NCI-H2081 (cell line): ENCODE data around the gene MPG.
A peak's percentile ranks its signal among the peaks of the same experiment; 100 is the strongest.

Source experiments
- DNase-seq, 2 experiments: peaks; one replicate each; lab custom pipeline; 2025; lab: John Stamatoyannopoulos, UW

MPG gene

DNA sequence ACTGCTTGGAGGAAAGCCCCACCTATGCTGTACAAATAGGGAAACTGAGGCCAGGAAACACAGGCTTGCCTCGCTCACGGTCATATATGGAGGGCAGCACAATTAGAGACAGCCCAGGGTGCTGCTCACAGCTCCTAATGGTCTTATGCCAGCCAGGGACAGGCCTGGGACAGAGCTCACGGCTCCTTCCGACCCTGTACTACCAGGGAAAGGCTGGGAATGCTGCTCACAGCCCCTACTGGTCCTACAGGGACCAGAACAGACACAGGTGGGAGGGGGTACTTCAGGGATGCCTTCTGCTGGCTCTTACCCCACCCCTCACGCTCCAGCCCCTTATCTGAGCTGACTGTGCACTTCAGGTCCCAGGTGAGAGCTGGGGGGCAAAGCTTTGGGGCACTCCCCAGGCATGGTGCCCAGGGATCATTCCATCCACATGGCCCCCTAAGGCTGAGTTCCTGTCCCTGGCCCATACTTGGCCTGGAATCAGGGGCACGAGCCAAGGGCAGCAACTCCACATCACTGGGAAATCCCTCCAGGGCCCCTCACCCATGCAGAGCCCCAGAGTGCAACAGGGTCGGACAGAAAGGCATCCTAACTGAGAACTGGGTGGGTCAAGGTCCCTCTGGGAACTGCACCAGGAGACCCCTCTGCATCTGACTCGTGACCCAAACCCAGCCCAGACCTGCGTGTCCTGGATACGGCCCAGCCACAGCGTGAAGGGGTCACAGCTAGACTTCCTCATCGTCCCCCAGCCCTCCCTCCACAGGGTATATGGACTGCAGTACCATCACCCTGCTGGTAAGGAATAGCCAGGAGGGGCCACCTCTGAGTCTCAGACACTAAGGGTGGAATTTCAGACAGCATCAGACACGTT is 11.5 kb upstream of the MPG start:
- DNase-seq = no peak

DNA sequence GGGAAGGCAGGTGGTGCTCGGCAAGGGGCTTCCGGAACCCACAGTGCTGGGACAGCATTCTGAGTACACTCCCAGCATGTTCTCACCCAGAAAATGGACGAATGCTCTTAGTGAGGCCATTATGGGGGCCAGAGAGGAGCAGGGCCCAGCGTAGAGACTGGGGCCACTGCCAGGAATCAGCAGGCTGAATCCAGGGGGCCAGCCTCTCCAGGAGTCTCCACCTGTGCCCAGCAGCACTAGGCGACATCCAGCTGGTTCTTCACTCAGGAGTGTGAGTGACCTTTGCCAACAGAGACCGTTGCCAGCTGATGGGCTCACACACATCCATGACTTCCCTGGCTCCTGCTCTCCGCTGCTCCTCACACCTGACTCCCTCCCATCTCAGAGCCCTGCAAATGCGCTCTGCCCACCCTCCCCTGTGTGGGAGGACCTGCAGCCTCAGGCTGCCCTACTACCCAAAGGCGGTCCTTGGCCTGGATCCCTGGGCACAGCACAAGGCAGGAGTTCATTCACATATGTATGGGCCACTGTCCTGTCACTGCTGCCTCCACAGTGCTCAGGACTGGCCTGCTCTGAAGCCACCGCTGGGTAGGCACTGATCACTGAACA is 10.7 kb upstream of the MPG start:
- DNase-seq = peak; percentile 77 to 93

DNA sequence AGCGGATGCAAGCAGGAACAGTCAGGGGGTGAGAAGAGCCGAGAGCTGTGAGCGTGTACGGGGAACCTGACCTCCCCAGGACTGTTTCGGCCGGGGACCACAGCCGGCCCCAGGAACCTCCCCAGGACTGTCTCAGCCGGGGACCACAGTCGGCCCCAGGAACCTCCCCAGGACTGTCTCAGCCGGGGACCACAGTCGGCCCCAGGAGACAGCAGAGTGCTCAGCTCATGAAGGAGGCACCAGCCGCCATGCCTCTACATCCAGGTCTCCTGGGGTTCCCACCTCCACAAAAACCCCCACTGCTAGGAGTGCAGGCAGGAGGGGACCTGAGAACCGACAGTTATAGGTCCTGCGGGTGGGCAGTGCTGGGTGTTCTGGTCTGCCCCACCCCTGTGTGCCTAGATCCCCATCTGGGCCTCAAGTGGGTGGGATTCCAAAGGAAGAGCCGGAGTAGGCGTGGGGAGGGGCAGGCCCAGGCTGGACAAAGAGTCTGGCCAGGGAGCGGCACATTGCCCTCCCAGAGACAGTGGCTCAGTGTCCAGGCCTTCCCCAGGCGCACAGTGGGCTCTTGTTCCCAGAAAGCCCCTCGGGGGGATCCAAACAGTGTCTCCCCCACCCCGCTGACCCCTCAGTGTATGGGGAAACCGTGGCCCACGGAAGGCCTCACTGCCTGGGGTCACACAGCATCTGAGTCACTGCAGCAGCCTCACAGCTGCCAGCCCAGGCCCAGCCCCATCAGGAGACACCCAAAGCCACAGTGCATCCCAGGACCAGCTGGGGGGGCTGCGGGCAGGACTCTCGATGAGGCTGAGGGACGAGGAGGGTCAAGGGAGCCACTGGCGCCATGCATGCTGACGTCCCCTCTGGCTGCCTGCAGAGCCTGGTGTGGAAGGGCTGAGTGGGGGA is 9.9 kb upstream of the MPG start:
- DNase-seq = no peak

DNA sequence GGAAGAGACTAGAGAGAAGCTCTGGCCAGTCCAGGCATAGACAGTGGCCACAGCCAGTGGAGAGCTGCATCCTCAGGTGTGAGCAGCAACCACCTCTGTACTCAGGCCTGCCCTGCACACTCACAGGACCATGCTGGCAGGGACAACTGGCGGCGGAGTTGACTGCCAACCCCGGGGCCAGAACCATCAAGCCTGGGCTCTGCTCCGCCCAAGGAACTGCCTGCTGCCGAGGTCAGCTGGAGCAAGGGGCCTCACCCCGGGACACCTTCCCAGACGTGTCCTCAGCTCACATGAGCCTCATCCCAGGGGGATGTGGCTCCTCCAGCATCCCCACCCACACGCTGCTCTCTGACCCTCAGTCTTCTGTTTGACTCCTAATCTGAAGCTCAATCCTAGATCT is 8.8 kb upstream of the MPG start:
- no peak for DNase-seq

DNA sequence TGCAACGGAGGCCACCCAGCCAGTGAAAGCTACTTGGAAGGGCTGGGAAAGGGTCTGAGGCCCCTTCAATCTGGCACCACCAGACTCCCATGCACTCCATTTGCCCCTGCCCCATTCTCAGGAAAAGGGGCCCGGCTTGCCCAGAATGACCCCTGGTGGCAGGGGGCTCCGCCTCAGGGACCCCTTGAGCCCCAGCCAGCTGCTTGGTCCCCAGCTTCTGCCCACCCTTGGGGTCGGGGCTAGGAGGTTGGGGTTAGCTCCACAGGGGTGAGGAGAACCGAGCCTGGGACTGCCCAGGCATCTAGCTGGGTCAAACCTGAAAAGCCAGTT is 6.8 kb upstream of the MPG start:
- DNase-seq = no peak

DNA sequence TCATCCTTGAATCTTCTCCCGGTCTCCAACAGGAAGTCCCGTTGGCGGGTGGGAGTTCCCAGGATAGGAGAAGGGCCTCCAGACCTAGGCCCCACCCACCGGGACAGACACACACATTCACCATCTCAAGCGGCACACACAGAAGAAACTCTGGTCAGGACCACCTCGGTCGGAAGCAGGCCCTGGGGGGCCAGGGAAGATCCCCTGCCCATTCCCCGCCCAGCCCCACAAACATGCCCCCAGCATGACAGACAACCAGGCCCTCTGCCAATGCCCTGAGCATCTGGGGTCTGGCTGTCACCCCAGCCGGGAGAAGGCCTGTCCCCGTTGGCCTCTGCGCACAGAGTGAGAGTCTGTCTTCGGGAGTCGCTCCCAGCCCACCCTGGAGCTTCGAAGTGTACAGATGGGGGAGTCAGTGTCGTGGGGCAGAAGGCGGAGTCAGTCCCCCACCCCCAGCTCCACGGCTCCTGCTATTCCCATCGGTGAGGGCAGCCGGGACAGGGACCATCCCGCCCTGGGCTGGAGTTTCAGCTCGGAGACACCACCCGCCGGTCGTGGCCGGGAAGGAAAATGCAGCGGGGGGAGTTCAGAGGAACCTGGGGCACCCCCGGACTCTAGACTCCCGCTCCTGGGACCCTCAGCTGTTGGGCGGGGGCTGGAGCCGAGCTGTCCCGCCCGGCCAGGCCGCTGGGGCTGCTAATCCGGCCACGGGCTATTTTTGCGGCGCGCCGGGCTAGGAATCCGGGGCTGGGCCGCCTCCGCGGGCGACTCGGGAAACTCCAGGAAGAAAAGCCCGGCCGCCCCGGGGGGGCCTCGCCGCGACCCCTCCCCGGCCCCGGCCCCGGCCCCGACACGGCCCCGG is 6.3 kb upstream of the MPG start:
- no peak for DNase-seq

DNA sequence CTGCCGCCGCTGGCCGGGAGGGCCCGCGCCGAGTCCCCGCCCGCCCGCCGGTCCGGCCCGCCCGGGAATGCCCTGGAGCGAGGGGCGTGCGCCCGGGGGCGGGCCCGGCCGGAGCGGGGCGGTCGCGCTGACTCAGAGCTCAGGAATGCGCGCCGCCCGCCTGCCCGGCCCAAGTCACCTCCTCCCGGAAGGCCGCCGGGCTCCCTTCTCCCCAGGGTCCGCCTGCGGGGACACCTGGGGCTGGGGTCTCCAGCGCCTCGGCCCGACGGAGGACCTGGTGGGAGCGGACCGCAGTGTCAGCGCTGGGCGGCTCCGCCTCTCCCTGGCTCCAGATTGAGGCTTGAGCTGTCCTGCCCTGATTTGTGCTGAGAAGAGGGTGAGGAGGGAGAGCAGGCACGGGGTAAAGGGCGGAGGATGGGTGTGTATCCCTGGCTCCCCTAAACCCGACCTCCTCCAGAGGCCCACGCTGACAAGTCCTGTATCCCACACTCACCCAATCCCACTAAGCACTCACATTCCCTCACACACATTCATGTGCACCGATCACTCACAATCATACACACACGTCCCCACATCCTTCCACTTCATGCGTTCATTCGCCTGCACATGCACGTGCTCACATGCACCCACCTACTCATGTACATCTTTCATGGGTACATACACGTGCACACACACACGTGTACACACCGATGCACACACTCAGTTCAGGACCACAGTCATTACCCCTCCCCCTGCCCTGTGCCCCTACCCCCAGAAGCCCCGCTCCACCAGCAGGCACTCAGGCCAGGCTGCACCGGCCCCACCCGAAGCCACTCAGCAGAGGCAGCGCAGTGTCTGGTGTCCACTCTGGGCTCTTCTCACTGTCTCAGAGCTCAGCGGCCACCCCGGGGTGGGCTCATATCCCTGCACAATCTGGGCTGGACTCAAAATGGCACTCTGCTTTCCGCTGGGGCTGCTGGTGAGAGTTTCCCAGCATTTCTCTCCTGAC is 5.2 kb upstream of the MPG start, which contains the start of gene RHBDF1:
Gene RHBDF1, minus strand, starts transcription at position 71 of the 988 bp plus-strand sequence. CDS start 7,616 bp downstream, outside the sequence.
- DNase-seq = no peak

DNA sequence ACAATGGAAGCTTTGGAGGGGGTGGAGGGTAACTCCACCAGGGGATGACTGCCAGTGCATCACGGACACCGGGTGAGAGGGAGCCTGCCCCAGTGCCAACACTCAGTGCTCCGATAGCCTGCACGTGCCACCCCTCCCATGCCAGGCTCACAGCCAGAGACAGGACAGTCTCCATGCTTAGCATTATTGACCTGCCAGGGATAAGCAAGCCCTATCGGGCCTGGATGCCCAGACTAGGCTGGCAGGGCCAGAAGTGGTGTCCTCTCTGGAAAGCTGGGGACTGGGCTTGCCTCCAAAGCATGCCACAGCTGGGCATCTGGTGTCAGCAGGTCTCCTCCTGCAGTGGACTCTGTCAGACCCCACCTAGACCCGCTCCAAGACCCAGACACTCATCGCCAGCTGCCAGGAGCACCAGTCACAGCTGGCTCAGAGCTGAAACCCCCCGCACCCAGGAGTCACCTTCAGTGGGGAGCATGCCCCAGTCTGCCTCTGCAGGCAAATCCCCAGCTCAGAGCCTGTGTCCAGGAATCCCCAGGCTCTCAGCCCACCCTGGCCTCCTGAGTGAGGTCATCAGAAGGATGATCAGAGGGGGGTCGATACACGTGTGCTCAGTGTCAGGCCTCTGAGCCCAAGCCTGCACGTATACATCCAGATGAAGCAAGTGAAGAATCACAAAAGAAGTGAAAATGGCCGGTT is 3.8 kb upstream of the MPG start:
- no peak for DNase-seq

DNA sequence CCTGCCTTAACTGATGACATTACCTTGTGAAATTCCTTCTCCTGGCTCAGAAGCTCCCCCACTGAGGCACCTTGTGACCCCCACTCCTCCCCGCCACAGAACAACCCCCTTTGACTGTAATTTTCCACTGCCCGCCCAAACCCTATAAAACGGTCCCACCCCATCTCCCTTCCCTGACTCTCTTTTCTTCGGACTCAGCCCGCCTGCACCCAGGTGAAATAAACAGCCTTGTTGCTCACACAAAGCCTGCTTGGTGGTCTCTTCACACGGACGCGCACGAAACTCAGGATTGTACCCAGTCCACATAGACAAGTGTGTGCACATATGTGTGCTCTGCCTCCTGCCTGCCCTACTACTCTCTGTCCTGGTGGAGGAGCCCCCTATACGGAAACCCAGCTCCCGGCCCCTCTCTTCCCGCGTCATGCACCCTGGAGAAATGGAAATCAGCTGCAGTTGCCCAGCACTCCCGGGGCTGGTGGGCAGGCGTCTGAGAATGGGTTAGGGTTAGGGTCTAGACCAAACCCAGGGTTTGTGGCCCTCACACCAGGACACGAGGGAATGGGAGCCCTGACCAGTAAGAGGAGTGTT is 3.2 kb upstream of the MPG start:
- no peak for DNase-seq

DNA sequence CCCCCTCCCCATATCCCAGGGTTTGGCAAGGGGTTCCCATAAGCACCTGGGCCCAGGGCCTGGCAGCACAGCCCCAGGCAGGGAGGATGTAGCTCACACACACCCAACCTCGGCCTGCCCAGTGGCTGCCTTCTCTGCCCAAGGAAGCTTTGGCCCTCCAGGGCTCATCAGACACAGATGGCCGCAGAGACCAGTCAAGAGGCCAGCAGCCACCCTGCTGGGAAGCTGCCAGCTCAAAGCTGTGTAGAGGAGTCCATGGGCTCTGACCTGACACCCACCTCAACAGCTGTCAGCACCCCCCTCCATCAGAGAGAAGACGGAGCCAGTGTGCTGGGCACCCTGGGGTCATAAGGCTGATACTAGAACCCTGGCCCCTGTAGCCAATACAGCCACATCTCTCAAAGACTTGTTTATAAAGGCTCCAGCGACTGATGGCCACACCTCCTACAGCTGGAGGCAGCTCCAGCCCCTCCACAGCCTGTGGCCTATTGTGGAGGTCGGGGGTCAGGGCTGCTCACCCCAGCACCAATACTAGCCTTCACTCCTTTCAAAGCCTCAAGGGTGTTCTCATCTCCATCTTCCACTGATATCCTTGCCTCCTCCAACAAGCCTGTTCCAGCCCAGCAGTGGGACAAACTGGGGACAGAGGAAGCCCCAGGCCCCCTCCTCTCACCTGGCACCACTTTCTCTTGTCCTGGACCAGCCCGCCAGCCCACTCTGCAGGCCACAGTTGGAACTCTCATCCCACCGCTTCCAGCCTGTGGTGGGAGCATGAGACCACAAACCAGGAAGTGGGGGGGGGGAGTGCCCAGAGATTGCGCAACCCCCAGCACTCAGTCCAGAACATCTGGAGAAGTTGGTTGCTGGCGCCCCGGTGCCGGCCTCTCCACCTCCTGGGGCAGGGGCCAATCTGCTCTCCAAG is 2.2 kb upstream of the MPG start:
- no peak for DNase-seq

DNA sequence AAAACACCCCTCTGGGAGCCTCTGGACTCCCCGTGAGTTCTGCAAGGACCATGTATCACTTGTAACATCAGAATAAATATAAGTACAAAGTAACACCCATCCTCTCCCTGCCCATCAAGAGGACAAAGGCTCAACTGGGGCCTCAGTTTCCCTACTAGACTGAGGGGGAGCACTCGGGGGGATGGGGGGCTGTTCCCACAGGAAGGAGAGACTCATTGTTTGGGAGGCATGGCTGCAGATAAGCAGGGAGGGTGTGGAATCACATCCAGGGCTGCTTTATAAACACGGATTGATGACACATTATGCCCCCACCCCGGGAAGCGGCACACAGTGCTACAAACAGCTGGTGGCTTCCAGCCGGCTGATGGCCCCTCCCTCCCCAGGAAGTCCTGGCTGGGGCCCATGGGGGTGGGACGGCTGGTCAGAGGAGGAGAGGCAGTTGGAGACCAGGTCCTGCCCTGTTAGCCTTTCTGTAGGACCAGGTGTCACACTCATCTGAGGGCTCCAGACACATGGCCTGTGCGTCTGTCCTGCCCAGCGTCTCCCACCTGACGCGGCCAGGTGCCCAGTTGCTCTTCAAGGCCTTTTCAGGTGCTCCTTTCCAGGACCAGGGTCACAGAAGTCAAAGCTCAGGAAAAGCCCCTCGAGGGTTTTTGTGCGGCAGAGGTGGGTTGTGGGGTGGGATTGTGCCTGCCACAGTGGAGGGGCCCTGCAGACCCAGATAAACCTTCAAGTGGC is 1.3 kb upstream of the MPG start:
- peak; percentile 40 to 58 for DNase-seq

DNA sequence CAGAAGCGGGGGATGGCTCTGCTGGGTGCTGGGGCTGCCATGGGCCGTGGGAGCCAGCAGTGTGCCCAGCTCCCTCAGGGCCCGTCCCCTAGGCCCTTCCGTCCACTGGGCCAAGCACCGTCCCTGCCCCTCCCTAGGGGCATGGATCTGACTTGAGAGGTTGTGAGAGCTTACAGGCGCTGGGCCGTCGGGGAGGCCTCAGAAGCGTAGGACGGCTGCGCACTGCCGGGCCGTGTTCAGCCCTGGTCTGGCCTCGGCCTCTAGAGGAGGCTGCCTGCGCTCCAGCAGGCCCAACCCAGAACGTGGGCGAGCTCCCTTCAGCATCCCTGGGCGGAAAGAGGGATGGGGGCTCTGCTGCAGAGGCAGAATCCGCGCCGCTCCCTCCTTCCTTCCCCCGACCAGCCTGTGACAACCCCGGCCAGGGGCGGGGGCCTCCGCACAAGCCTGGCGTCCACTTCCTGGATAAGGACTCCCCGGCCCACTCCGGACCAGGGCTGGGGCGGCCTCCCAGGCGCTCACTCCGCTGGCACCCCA is 685 bp upstream of the MPG start:
- DNase-seq = peak; percentile 31 to 53

DNA sequence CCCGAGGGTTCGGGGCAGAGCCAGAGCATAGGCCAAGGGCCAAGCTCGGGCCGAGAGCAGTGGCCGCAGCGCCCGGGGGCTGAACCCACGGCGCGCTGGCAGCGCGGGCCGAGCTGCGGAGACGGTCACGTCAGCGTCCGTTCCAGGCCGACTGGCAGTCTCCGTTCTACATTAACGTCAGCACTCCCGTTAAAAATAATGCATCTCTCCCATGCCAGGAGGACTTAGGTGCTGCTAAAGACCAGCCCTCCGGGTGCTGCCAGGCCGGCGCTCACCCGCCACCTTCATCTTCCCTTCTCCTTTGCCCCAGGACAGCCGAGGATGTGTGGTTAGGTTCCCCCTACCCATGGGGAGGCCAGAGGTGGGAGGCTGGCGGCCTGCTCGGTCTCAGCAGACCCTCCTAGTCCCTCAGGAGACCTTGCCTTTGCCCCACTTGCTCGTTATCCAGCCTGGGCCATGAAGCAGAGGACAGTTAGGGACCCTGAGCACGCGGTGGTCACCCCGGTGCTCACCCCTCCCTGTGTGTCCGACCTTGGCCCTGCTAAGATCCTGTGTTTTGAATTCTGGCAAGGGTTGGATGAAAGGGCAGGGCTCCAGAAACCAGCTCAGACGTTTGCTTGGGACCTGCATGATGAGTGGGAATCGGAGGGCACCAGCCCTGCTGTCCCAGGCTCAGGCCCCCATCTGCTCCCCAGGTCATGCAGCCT is 572 bp downstream of the MPG start:
- DNase-seq = no peak

DNA sequence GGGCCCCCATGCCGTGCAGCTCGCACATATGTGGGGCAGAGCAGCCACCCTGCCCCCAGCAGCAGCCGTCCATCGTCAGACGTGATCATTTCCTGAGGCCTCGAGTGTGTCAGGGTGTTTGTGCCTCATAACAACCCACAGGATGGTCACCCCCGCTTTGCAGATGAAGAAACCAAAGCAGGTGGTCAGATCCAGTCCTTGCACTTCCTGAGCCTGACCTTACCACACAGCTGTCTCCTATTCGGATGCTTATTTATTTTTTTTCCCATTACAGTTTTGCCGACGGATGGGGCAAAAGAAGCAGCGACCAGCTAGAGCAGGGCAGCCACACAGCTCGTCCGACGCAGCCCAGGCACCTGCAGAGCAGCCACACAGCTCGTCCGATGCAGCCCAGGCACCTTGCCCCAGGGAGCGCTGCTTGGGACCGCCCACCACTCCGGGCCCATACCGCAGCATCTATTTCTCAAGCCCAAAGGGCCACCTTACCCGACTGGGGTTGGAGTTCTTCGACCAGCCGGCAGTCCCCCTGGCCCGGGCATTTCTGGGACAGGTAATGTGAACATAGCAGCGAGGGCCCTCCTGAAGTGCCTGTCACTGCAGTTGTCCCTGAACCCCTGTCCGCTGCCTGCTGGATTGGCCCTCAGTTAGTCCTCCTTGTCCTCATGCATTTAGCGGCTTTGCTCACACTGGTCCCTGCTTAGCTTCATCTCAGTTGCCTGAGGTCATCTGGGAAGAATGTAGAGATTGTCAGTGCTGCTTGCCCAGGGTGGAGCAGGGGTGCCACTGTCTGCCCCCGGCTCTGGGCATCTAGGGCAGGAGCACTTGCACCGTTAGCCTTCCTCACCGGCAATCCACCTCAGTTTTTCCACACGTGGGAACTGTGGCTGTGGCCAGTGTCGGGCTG is 1.4 kb downstream of the MPG start:
- no peak for DNase-seq

DNA sequence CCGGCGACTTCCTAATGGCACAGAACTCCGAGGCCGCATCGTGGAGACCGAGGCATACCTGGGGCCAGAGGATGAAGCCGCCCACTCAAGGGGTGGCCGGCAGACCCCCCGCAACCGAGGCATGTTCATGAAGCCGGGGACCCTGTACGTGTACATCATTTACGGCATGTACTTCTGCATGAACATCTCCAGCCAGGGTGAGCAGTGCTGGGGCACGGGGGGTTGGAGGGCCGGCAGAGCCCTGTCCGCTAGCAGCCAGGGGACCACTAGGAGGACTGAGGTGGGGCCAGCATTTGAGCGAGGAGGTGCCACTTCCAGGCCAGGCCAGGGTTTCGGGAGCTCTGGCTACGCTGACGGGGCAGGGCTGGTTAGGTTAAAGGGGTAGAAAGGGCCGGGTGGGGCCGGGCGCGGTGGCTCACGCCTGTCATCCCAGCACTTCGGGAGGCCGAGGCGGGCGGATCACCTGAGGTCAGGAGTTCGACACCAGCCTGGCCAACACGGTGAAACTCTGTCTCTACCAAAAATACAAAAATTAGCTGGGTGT is 5.1 kb downstream of the MPG start:
- no peak for DNase-seq
